Thyroid gland (tissue), 4 donors: ENCODE data around the gene UBXN4. TPM values are rescaled to one million over a fixed set of nuclear protein-coding genes. Genes with fewer than 3 reads are reported as not detected.
"Not testable (repeated sequence)": the region's sequence is repeated elsewhere in the genome, so short reads cannot be mapped to it uniquely, and the experiment has no call there.

Source experiments
- DNase-seq, 2 donors: peaks; one replicate each; pipeline ENCODE4 v3.0.0-alpha.2; 2019
- H3K27ac ChIP-seq, 3 donors: fragments of 200-600 bp; sonication (generic); 1 replicate in 2 of 3; 2 replicates in 1 of 3; pipeline ENCODE4 v1.5.1; 2016 to 2019; ENCODE audit warnings: mild to moderate bottlenecking in 1 of 3, moderate library complexity in 1 of 3
- H3K27me3 ChIP-seq: fragments of 200-600 bp; sonication (generic); one replicate; pipeline ENCODE4 v1.5.1; 2019
- H3K36me3 ChIP-seq, 2 donors: fragments of 200-600 bp; sonication (generic); one replicate each; pipeline ENCODE4 v1.5.1; 2016 to 2019
- H3K4me1 ChIP-seq, 2 donors: fragments of 200-600 bp; sonication (generic); one replicate each; pipeline ENCODE4 v1.5.1; 2017 to 2019
- H3K4me3 ChIP-seq, 3 donors: fragments of 200-600 bp; sonication (generic); replicated peaks in 1 of 3; 1 replicate in 2 of 3; 2 replicates in 1 of 3; pipeline ENCODE4 v1.5.1; 2016; ENCODE audit warnings: mild to moderate bottlenecking in 1 of 3
- H3K9me3 ChIP-seq: fragments of 200-600 bp; sonication (generic); one replicate; pipeline ENCODE4 v1.5.1; 2017
- CTCF ChIP-seq, 6 experiments: fragments of 200-600 bp in 3 of 6; fragments of 450-650 bp in 3 of 6; sonication (generic) in 3 of 6; IDR thresholded peaks; one replicate each; pipeline ENCODE4 v1.5.1; 2016 to 2019; ENCODE audit warnings: antibody characterized with exemption in 6 of 6, mild to moderate bottlenecking in 2 of 6, inconsistent platforms in 1 of 6, moderate library complexity in 1 of 6
- POLR2A ChIP-seq, 2 donors: fragments of 450-650 bp; IDR thresholded peaks; one replicate each; pipeline ENCODE4 v1.6.1; 2017; ENCODE audit warnings: antibody characterized with exemption in 2 of 2, mild to moderate bottlenecking in 2 of 2, moderate library complexity in 1 of 2
- WGBS, 2 donors: methylation state at CpG; one replicate each; pipeline ENCODE4 v1.1.5; 2017; 5-methylcytosine and 5-hydroxymethylcytosine counted together
- intact Hi-C: fragments of 100-400 bp; cut with DNase I; formaldehyde crosslinking; loops from one replicate; pipeline ENCODE4 v1.15.1; 2023
- total RNA-seq, 4 donors: library from RNA; depleted of rRNA; stranded (reverse); fragments of >200 nt; gene quantifications; one replicate each; pipeline ENCODE4 v1.2.3, GENCODE V29; 2016

The UBXN4 gene
- total RNA-seq, 4 donors from 2014 or later = 83.6 to 134 (median 98.6) TPM

DNA sequence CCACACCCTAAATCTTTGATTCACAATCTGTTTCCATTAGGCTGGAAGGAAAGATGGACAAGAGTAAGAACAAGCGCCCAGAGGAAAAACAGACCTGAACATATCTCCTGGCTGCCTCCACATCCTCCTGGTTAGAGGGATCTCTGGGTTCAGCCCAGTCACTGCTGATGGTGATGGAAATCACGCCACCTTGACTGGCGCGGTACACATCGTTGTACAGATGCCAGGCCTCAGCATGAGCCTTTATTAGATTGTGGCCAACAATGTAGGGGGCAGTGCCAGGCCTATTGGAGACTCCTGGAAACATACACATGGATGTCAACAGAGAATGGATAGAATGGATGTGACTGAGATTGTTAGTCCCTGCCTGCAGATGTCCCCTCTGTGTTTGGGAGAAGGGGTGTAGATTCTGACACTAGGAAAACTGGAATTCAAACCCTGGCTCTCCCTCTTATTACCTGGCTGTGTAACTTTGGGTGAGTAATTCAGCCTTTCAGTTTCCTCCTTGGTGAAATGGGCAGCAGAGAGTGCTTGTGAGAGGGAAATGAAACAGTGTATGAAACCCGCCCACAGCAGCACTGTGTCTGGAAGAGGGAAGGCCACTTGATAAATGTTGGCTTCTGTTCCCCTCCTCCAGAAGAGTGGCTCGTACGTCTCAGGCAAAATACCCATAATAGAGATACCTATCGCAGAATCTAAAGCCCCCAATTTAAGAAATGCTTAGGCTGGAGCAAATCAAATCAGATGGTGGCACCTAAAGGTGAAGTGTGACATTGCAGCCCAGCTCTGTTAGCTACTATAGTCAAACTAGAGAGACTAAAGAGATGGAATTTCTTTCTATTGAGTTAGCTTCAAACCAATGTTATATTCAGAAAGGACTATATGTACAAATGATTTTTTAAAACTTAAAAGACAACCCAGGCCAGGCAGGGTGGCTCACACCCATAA is 59.1 kb downstream of the UBXN4 start:
- no peak overlapping the region for H3K4me3 ChIP-seq
- no peak for DNase-seq
- 85 to 88% methylated on average over 9 of the region's 9 CpGs for WGBS, 2 donors
- H3K27me3 ChIP-seq = no peaks in the 10 kb centered on the region
- H3K9me3 ChIP-seq = no peaks in the 10 kb centered on the region
- TF ChIP-seq CTCF (IDR thresholded peaks at IDR 0.05) (no peak), POLR2A (IDR thresholded peaks at IDR 0.05) (no peak)
- H3K27ac ChIP-seq = no peak overlapping the region
- intact Hi-C loops = no loop called here
- no peaks in the 10 kb centered on the region for H3K4me1 ChIP-seq
- H3K36me3 ChIP-seq = no peaks in the 10 kb centered on the region

- DNase-seq = no peak
- intact Hi-C loops = no loop called here
- no peak for TF ChIP-seq CTCF (IDR thresholded peaks at IDR 0.05)
- 65 to 66% methylated on average over 3 of the region's 3 CpGs for WGBS, 2 donors
- no peaks in the 10 kb centered on the region for H3K9me3 ChIP-seq
- no peaks in the 10 kb centered on the region for H3K36me3 ChIP-seq
- no peak overlapping the region for H3K27ac ChIP-seq
- no peaks in the 10 kb centered on the region for H3K27me3 ChIP-seq
- H3K4me3 ChIP-seq = no peak overlapping the region
- H3K4me1 ChIP-seq = no peaks in the 10 kb centered on the region
These were observed 60.7 kb downstream of the UBXN4 start for GRCh38 chr2:135802350-135802749.

GRCh38 chr2:135803278-135803677 is 61.6 kb downstream of the UBXN4 start:
- intact Hi-C loops = no loop called here
- Histone ChIP-seq H3K27ac (no peak overlapping the region), H3K4me1 (no peaks in the 10 kb centered on the region), H3K4me3 (no peak overlapping the region), H3K36me3 (no peaks in the 10 kb centered on the region), H3K27me3 (no peaks in the 10 kb centered on the region), H3K9me3 (no peaks in the 10 kb centered on the region)
- no peak for DNase-seq
- TF ChIP-seq CTCF (IDR thresholded peaks at IDR 0.05) (no peak), POLR2A (IDR thresholded peaks at IDR 0.05) (no peak)
- WGBS, 2 donors = 58 to 77% methylated on average over 2 of the region's 2 CpGs

GRCh38 chr2:135807874-135808273 is 66.2 kb downstream of the UBXN4 start:
- H3K36me3 ChIP-seq, intact Hi-C loops, H3K4me3 ChIP-seq, H3K4me1 ChIP-seq, H3K27ac ChIP-seq, DNase-seq, H3K9me3 ChIP-seq, H3K27me3 ChIP-seq: not testable (repeated sequence)
- 84 to 94% methylated on average over 3 of the region's 3 CpGs for WGBS, 2 donors

DNA sequence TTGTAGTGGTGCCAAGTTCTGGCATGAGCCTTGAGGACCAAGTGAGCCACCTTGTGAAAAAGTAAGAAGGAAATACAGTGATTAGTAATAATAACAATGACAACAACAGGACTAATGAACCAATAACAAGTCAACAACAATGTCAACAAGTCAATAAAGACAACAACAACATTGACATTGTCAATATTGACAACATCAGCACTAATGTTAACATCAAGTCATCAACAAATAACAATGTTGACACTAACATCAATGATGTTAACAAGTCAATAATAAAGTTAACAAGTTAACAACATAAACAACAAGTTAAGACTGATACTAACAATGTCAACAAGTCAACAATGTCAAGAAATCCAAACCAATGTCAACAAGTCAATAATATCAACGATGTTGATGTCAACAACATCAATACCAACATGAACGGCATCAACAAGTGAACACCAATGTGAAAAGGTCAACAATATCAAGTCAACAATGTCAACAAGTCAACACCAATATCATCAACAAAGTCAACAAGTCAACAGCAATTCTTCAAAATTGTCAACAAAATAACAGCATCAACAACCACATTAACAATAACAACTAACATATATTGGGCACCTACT is 71.4 kb downstream of the UBXN4 start:
- DNase-seq = no peak
- H3K27ac ChIP-seq = no peak overlapping the region
- intact Hi-C loops = no loop called here
- 61 to 62% methylated on average over 2 of the region's 2 CpGs for WGBS, 2 donors
- H3K9me3 ChIP-seq = no peaks in the 10 kb centered on the region
- no peaks in the 10 kb centered on the region for H3K4me1 ChIP-seq
- no peaks in the 10 kb centered on the region for H3K36me3 ChIP-seq
- no peak overlapping the region for H3K4me3 ChIP-seq
- no peaks in the 10 kb centered on the region for H3K27me3 ChIP-seq
- TF ChIP-seq POLR2A (IDR thresholded peaks at IDR 0.05) (no peak), CTCF (IDR thresholded peaks at IDR 0.05) (no peak)
